RWPE2 (cell line): ENCODE measurements around the gene TUBB2A.
"Not testable (repeated sequence)": the region's sequence is repeated elsewhere in the genome, so short reads cannot be mapped to it uniquely, and the experiment has no call there.

Experiments used
- ATAC-seq: fragments of 200-7000 bp; cut with Tn5 transposase; 3 replicates; pipeline ENCODE4 v1.9.1; 2021; ENCODE audit warnings: low read depth
- DNase-seq: peaks from one replicate; pipeline ENCODE4 v3.0.0-alpha.2; 2020; ENCODE audit warnings: low spot score
- H3K27ac ChIP-seq: fragments of 450-650 bp; 2 replicates; pipeline ENCODE4 v1.5.1; 2017; ENCODE audit warnings: mild to moderate bottlenecking; ENCODE audit not compliant: poor library complexity, severe bottlenecking
- H3K27me3 ChIP-seq: fragments of 250-450 bp; sonication (Bioruptor Pico); 2 replicates; pipeline ENCODE4 v1.5.1; 2021; ENCODE audit warnings: mild to moderate bottlenecking, moderate library complexity; ENCODE audit not compliant: insufficient read depth, poor library complexity, severe bottlenecking
- H3K36me3 ChIP-seq: fragments of 250-450 bp; sonication (Bioruptor Pico); 2 replicates; pipeline ENCODE4 v1.5.1; 2020; ENCODE audit warnings: low read depth, mild to moderate bottlenecking, moderate library complexity
- H3K4me1 ChIP-seq: fragments of 250-450 bp; sonication (Bioruptor Pico); 2 replicates; pipeline ENCODE4 v1.5.1; 2021; ENCODE audit warnings: mild to moderate bottlenecking, moderate library complexity; ENCODE audit not compliant: insufficient read depth, poor library complexity, severe bottlenecking
- H3K4me3 ChIP-seq: fragments of 250-450 bp; sonication (Bioruptor Pico); 2 replicates; pipeline ENCODE4 v1.5.1; 2021; ENCODE audit warnings: mild to moderate bottlenecking, moderate library complexity; ENCODE audit not compliant: severe bottlenecking
- H3K9me3 ChIP-seq: fragments of 250-450 bp; sonication (Bioruptor Pico); 2 replicates; pipeline ENCODE4 v1.5.1; 2021; ENCODE audit warnings: mild to moderate bottlenecking, moderate library complexity; ENCODE audit not compliant: severe bottlenecking
- CTCF ChIP-seq: fragments of 450-650 bp; IDR thresholded peaks from one replicate; pipeline ENCODE4 v1.5.1; 2017; ENCODE audit warnings: mild to moderate bottlenecking, moderate library complexity; ENCODE audit not compliant: poor library complexity, severe bottlenecking

TUBB2A gene

GRCh38 chr6:3202999-3203696, 45.8 kb upstream of the TUBB2A start:
- ATAC-seq: no peak
- H3K4me3 ChIP-seq: no peak overlapping the region
- H3K4me1 ChIP-seq: peaks cover 8% of the 10 kb centered on the region
- no peaks in the 10 kb centered on the region for H3K9me3 ChIP-seq
- H3K36me3 ChIP-seq: no peaks in the 10 kb centered on the region
- DNase-seq: no peak
- no peaks in the 10 kb centered on the region for H3K27me3 ChIP-seq
- TF ChIP-seq CTCF: no peak
- no peak overlapping the region for H3K27ac ChIP-seq

DNA sequence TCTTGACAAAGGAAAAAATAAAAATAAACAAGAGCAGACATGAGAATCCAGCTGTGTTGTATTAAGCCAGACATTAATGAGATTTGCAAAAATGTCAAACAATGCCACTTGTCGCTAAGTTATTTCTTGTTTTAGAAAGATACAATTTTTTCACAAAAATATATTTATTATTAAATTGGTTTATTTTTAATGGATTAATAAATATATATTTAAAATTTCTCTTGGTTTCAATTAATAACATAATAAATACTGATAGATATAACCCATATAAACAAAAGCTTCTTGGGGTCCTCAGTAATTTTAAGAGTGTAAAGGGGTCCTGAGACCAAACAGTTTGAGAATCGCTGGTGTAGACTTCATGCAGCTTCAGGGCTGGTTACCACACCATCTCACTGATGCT, 44.0 kb upstream of the TUBB2A start:
- no peak overlapping the region for H3K27ac ChIP-seq
- no peak overlapping the region for H3K4me3 ChIP-seq
- no peaks in the 10 kb centered on the region for H3K27me3 ChIP-seq
- H3K4me1 ChIP-seq: peaks cover 3% of the 10 kb centered on the region
- no peak for TF ChIP-seq CTCF
- H3K9me3 ChIP-seq: no peaks in the 10 kb centered on the region
- DNase-seq (no peak), ATAC-seq (no peak)
- no peaks in the 10 kb centered on the region for H3K36me3 ChIP-seq

DNA sequence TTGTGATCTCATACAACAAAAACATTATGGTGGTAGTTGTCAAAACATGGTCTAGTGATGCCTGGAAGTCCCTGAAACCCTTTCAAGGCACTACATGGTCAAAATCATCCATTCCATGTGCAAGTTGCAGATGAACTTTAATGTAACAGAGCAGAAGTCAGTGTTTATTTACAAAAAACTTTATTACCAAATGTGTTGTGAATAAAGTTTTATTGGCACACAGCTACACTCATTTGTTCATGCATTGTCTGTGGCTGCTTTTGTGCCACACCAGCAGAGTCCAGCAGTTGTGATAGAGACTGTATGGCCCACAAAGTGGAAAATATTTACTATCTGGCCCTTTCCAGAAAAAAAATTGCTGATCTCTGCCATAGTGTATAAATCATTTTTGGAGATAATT, 43.3 kb upstream of the TUBB2A start:
- H3K27me3 ChIP-seq: no peaks in the 10 kb centered on the region
- no peak for ATAC-seq
- H3K27ac ChIP-seq: no peak overlapping the region
- H3K4me3 ChIP-seq: no peak overlapping the region
- no peak for DNase-seq
- H3K36me3 ChIP-seq: no peaks in the 10 kb centered on the region
- H3K9me3 ChIP-seq: no peaks in the 10 kb centered on the region
- no peaks in the 10 kb centered on the region for H3K4me1 ChIP-seq
- no peak for TF ChIP-seq CTCF

GRCh38 chr6:3199382-3199781, 42.0 kb upstream of the TUBB2A start:
- ATAC-seq (no peak), DNase-seq (no peak)
- H3K4me3 ChIP-seq: no peak overlapping the region
- H3K9me3 ChIP-seq: no peaks in the 10 kb centered on the region
- no peaks in the 10 kb centered on the region for H3K36me3 ChIP-seq
- no peaks in the 10 kb centered on the region for H3K4me1 ChIP-seq
- TF ChIP-seq CTCF: no peak
- H3K27ac ChIP-seq: no peak overlapping the region
- no peaks in the 10 kb centered on the region for H3K27me3 ChIP-seq

DNA sequence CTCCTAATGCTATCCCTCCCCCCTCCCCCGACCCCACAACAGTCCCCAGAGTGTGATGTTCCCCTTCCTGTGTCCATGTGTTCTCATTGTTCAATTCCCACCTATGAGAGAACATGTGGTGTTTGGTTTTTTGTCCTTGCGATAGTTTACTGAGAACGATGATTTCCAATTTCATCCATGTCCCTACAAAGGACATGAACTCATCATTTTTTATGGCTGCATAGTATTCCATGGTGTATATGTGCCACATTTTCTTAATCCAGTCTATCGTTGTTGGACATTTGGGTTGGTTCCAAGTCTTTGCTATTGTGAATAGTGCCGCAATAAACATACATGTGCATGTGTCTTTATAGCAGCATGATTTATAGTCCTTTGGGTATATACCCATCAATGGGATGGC, 40.4 kb upstream of the TUBB2A start:
- not testable (repeated sequence) for ATAC-seq, H3K4me1 ChIP-seq, H3K4me3 ChIP-seq, H3K36me3 ChIP-seq, H3K9me3 ChIP-seq, H3K27me3 ChIP-seq, H3K27ac ChIP-seq, DNase-seq
